Endothelial cell of umbilical vein (primary cell): ENCODE data around the gene PPIA. TPM values are rescaled to one million over a fixed set of nuclear protein-coding genes. Genes with fewer than 3 reads are reported as not detected.
A peak's percentile ranks its signal among the peaks of the same experiment; 100 is the strongest.

Experiments
- BruUV-seq: library from RNA; stranded (reverse); fragments of 400-500 nt; replicated peaks from 2 replicates; lab custom pipeline; 2021; lab: Mats Ljungman, UMichigan
- CTCF ChIA-PET: fragments of 300-600, 350-600 bp; sonication (Branson Sonifier 250); formaldehyde crosslinking; loops from one replicate; lab custom pipeline; 2021; ENCODE audit warnings: antibody characterized with exemption, inconsistent platforms; lab: Charles Lee
- POLR2A ChIA-PET: fragments of 300-600, 350-600 bp; sonication (Branson Sonifier 250); formaldehyde crosslinking; loops from one replicate; lab custom pipeline; 2021; ENCODE audit warnings: antibody characterized with exemption, inconsistent platforms; lab: Charles Lee
- DNase-seq: peaks from one replicate; pipeline ENCODE4 v3.0.0-alpha.2; 2011; ENCODE audit warnings: low read depth, low spot score
- FAIRE-seq: peaks from 2 replicates; lab custom pipeline; 2011; peaks lifted over from hg19 to GRCh38; lab: Jason Lieb, UNC
- H2AFZ ChIP-seq: 2 replicates; pipeline ENCODE4 v1.6.0; 2012; ENCODE audit warnings: low read depth, low read length, control low read depth, inconsistent platforms
- H3K27ac ChIP-seq: 2 replicates; pipeline ENCODE4 v1.5.1; 2011; ENCODE audit warnings: low read depth, mild to moderate bottlenecking, control low read depth, low read length, moderate library complexity; ENCODE audit not compliant: insufficient read depth
- H3K27me3 ChIP-seq, 2 experiments: 2 replicates each; pipeline versions ENCODE4 v1.6.0 to v1.6.1; 2011; ENCODE audit warnings: low read length in 2 of 2, mixed read lengths in 1 of 2; ENCODE audit not compliant: control insufficient read depth in 2 of 2, insufficient read depth in 2 of 2
- H3K36me3 ChIP-seq, 2 experiments: 2 replicates in 1 of 2; 3 replicates in 1 of 2; pipeline ENCODE4 v1.5.1; 2011; ENCODE audit warnings: low read length in 2 of 2, mild to moderate bottlenecking in 1 of 2, moderate library complexity in 1 of 2; ENCODE audit not compliant: control insufficient read depth in 2 of 2, insufficient read depth in 2 of 2; ENCODE audit errors: extremely low read depth in 1 of 2
- H3K4me1 ChIP-seq: 3 replicates; pipeline ENCODE4 v1.5.1; 2011; ENCODE audit warnings: mild to moderate bottlenecking, low read length; ENCODE audit not compliant: control insufficient read depth, insufficient read depth; ENCODE audit errors: extremely low read depth
- H3K4me2 ChIP-seq: 2 replicates; pipeline ENCODE4 v1.6.1; 2011; ENCODE audit warnings: low read length, control low read depth, mixed read lengths; ENCODE audit not compliant: insufficient read depth
- H3K4me3 ChIP-seq, 3 experiments: fragments of 200-600 bp in 1 of 3; sonication (generic), shearing (Covaris generic) in 1 of 3; replicated peaks in 1 of 3; 2 replicates each; pipeline ENCODE4 v1.5.1; 2011 to 2016; ENCODE audit warnings: control low read depth in 3 of 3, low read length in 3 of 3, mild to moderate bottlenecking in 2 of 3, inconsistent platforms in 1 of 3, low read depth in 1 of 3, moderate library complexity in 1 of 3; ENCODE audit not compliant: insufficient read depth in 1 of 3
- H3K79me2 ChIP-seq: 2 replicates; pipeline ENCODE4 v1.6.0; 2012; ENCODE audit warnings: low read length, inconsistent platforms; ENCODE audit not compliant: control insufficient read depth, insufficient read depth
- H3K9ac ChIP-seq: replicated peaks from 2 replicates; pipeline ENCODE3; 2011; ENCODE audit warnings: low read length, control low read depth; ENCODE audit not compliant: insufficient read depth; ENCODE audit errors: extremely low read depth
- H3K9me1 ChIP-seq: replicated peaks from 3 replicates; pipeline ENCODE4 v1.6.0; 2011; ENCODE audit warnings: mild to moderate bottlenecking, low read length; ENCODE audit not compliant: control insufficient read depth, insufficient read depth; ENCODE audit errors: extremely low read depth
- H3K9me3 ChIP-seq: replicated peaks from 2 replicates; pipeline ENCODE4 v1.5.1; 2012; ENCODE audit warnings: low read length, inconsistent platforms; ENCODE audit not compliant: control insufficient read depth, insufficient read depth
- H4K20me1 ChIP-seq: replicated peaks from 2 replicates; pipeline ENCODE3; 2011; ENCODE audit warnings: mild to moderate bottlenecking, low read length; ENCODE audit not compliant: control insufficient read depth, insufficient read depth; ENCODE audit errors: extremely low read depth
- EZH2 ChIP-seq: IDR thresholded peaks from 2 replicates; pipeline ENCODE4 v1.6.1; 2012; ENCODE audit warnings: borderline replicate concordance, low read depth, mild to moderate bottlenecking, moderate library complexity, low read length, inconsistent platforms; ENCODE audit not compliant: severe bottlenecking
- FOS ChIP-seq: IDR thresholded peaks from 2 replicates; pipeline ENCODE4 v1.6.1; 2011; ENCODE audit warnings: mild to moderate bottlenecking, low read length, moderate library complexity, borderline replicate concordance; ENCODE audit not compliant: insufficient read depth
- GATA2 ChIP-seq: IDR thresholded peaks from 2 replicates; pipeline ENCODE4 v1.7.0; 2011; ENCODE audit warnings: low read depth, mild to moderate bottlenecking, moderate library complexity, mixed read lengths, low read length; ENCODE audit not compliant: insufficient read length, insufficient read depth
- JUN ChIP-seq: IDR thresholded peaks from 2 replicates; pipeline ENCODE4 v1.6.1; 2011; ENCODE audit warnings: borderline replicate concordance, low read depth; ENCODE audit not compliant: insufficient read length, insufficient read depth
- MYC ChIP-seq: IDR thresholded peaks from one replicate; pipeline ENCODE4 v1.6.1; 2011; ENCODE audit warnings: mild to moderate bottlenecking, low read depth, low read length
- POLR2A ChIP-seq: IDR thresholded peaks from 2 replicates; pipeline ENCODE4 v1.6.1; 2012; ENCODE audit warnings: low read depth, mild to moderate bottlenecking, control low read depth, low read length
- POLR2AphosphoS5 ChIP-seq: IDR thresholded peaks from 2 replicates; pipeline ENCODE4 v1.6.1; 2012; ENCODE audit warnings: low read depth, mild to moderate bottlenecking, control low read depth, low read length, moderate library complexity; ENCODE audit not compliant: insufficient read depth
- dilution Hi-C: fragments of 300-500 bp; cut with MboI; formaldehyde crosslinking; loops from one replicate; pipeline ENCODE4 v1.15.0; 2019; ENCODE audit warnings: low sequenced_read_pairs; ENCODE audit not compliant: extremely low pct_ligation_motif_present
- intact Hi-C: fragments of 100-400 bp; cut with micrococcal nuclease; formaldehyde crosslinking; loops from one replicate; pipeline ENCODE4 v1.10.0; 2022
- polyA plus RNA-seq, 4 experiments: library from polyadenylated mRNA; depleted of rRNA in 3 of 4; stranded (reverse) in 3 of 4; unstranded in 1 of 4; fragments of >200 nt; gene quantifications; 2 replicates each; pipeline versions ENCODE4 v1.2.1 to v1.2.3, GENCODE V29; 2011 to 2012; ENCODE audit warnings: missing spikeins in 1 of 4
- total RNA-seq: library from RNA; stranded (reverse); gene quantifications from 2 replicates; pipeline ENCODE4 v1.2.3, GENCODE V29; 2021
- TF ChIP-seq, protein P1 (sequence below), 2 donors: IDR thresholded peaks; 1 replicate in 1 of 2; 2 replicates in 1 of 2; pipeline ENCODE4 v1.5.1; 2011; ENCODE audit warnings: low read length in 2 of 2, mild to moderate bottlenecking in 2 of 2, moderate library complexity in 2 of 2, control low read depth in 1 of 2, inconsistent platforms in 1 of 2, low read depth in 1 of 2; ENCODE audit not compliant: insufficient read depth in 1 of 2; ENCODE audit errors: extremely low read depth in 1 of 2
- TF ChIP-seq, protein P2 (sequence below): IDR thresholded peaks from 2 replicates; pipeline ENCODE4 v1.6.1; 2011; ENCODE audit not compliant: insufficient read depth, insufficient read length

PPIA gene
- total and polyA plus RNA-seq, 2 donors (not counting 3 experiments of a cell fraction or from before 2014, with no cell fraction given) = 2,602 to 5,159 TPM

DNA sequence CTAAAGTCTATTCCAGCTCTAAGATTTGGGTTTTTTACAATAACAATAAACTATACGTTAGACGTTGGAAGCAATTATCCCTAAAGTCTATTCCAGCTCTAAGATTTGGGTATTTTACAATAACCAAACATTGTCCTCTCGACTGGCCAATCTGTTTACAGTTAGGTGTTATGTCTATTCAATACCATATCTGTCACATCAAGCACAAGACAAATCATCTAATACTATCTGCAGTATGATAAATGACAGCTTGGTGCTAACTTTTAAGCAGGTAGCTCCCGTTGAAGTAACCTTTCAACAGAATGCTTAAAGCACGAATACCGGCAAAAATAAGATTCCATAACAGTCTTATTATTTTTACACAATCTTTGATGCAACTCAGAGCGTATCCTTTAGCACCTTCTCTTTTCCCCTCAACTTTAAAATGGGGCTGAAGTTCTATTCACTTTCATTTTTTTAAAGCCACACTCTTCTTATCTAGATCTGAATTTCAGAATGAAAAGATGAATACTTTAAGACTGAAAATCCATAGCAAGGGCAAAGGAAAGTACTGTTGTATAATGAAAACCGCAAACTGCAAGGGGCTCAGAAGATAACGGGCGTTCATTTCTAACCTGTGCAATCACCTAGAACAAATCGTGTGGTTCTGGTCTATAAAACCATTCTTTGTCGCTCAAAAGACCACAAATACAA lies 50.5 kb downstream of the PPIA start:
- intact Hi-C loops (loop anchor here (1.0 to 5.0 kb wide), 3 partner anchors 100 to 265 kb away; partner anchors contain the start of genes OGDH, TBRG4 and ZMIZ2), dilution Hi-C loops (no loop called here)
- Histone ChIP-seq H2AFZ (no peak overlapping the region), H3K27me3 (no peaks in the 10 kb centered on the region), H3K36me3 (no peaks in the 10 kb centered on the region), H3K9ac (peak overlapping the region; percentile 67), H3K9me1 (no peaks in the 10 kb centered on the region), H3K4me2 (peak overlapping the region; percentile 83), H3K79me2 (peaks cover 52% of the 10 kb centered on the region), H3K4me1 (peaks cover 17% of the 10 kb centered on the region), H4K20me1 (peaks cover 3% of the 10 kb centered on the region), H3K9me3 (no peaks in the 10 kb centered on the region), H3K4me3 (peak overlapping the region; percentile 38 to 97 (median 65)), H3K27ac (peak overlapping the region; percentile 51)
- FAIRE-seq (no peak), DNase-seq (peak; percentile 42)
- TSS peak; percentile 44 for BruUV-seq
- ChIA-PET POLR2A (interaction anchor here (0.7 to 1.9 kb wide), 5 partner anchors 42 to 265 kb away, joined by 3 to 10 read pairs (median 5); partner anchors contain the start of genes OGDH and TMED4), CTCF (interaction anchor here (0.6 to 3.6 kb wide), 28 partner anchors 10 to 378 kb away, joined by 3 to 22 read pairs (median 5); partner anchors contain the start of genes OGDH, PPIA and TMED4)
- TF ChIP-seq EZH2 (no peak), JUN (no peak), POLR2AphosphoS5 (no peak), POLR2A (no peak), FOS (no peak), MYC (no peak), GATA2 (no peak)
- TF ChIP-seq, protein P1, sequence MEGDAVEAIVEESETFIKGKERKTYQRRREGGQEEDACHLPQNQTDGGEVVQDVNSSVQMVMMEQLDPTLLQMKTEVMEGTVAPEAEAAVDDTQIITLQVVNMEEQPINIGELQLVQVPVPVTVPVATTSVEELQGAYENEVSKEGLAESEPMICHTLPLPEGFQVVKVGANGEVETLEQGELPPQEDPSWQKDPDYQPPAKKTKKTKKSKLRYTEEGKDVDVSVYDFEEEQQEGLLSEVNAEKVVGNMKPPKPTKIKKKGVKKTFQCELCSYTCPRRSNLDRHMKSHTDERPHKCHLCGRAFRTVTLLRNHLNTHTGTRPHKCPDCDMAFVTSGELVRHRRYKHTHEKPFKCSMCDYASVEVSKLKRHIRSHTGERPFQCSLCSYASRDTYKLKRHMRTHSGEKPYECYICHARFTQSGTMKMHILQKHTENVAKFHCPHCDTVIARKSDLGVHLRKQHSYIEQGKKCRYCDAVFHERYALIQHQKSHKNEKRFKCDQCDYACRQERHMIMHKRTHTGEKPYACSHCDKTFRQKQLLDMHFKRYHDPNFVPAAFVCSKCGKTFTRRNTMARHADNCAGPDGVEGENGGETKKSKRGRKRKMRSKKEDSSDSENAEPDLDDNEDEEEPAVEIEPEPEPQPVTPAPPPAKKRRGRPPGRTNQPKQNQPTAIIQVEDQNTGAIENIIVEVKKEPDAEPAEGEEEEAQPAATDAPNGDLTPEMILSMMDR (IDR thresholded peaks at IDR 0.05; ENCODE audit: extremely low read depth in 1 of 2, insufficient read depth in 1 of 2, low read depth in 1 of 2, low read length in 2 of 2) = no peak
- TF ChIP-seq, protein P2, sequence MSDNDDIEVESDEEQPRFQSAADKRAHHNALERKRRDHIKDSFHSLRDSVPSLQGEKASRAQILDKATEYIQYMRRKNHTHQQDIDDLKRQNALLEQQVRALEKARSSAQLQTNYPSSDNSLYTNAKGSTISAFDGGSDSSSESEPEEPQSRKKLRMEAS = no peak
